Transverse colon (tissue), 4 donors: ENCODE measurements around the gene MLST8.

Experiments
- CTCF ChIP-seq, 5 experiments: fragments of 200-600 bp in 3 of 5; fragments of 450-650 bp in 2 of 5; sonication (generic) in 3 of 5; IDR thresholded peaks; 1 replicate in 2 of 5; 2 replicates in 3 of 5; pipeline ENCODE4 v1.5.1; 2016 to 2017; ENCODE audit warnings: antibody characterized with exemption in 5 of 5, inconsistent platforms in 3 of 5, mild to moderate bottlenecking in 2 of 5, moderate library complexity in 1 of 5
- EP300 ChIP-seq: sonication (generic); formaldehyde crosslinking; IDR thresholded peaks from one replicate; pipeline ENCODE4 v1.6.1; 2017; ENCODE audit warnings: antibody characterized with exemption, low read depth
- POLR2A ChIP-seq: fragments of 450-650 bp; IDR thresholded peaks from one replicate; pipeline ENCODE4 v1.6.1; 2016; ENCODE audit warnings: antibody characterized with exemption, mild to moderate bottlenecking, moderate library complexity
- POLR2AphosphoS5 ChIP-seq, 3 donors: sonication (generic); formaldehyde crosslinking; IDR thresholded peaks; one replicate each; pipeline ENCODE4 v1.6.1; 2016; ENCODE audit warnings: antibody characterized with exemption in 3 of 3

- peak; percentile 44 to 76 (median 51) for TF ChIP-seq CTCF (IDR thresholded peaks at IDR 0.05)
- no peak for TF ChIP-seq POLR2AphosphoS5 (IDR thresholded peaks at IDR 0.05)
- no peak for TF ChIP-seq POLR2A
- no peak for TF ChIP-seq EP300
Observed at GRCh38 chr16:2194852-2195321, 10.4 kb upstream of the MLST8 start.
